SU-DHL-6 (cell line): Measurements from ENCODE around the gene ACE.

Experiments
- H2AFZ ChIP-seq: fragments of 200-600 bp; sonication (generic); 2 replicates; pipeline ENCODE4 v1.6.1; 2014; ENCODE audit warnings: low read depth, mild to moderate bottlenecking, moderate library complexity, mixed read lengths, antibody characterized with exemption, low read length; ENCODE audit not compliant: severe bottlenecking
- H3F3A ChIP-seq: fragments of 200-600 bp; shearing (Covaris generic); 2 replicates; pipeline ENCODE4 v1.6.0; 2016; ENCODE audit warnings: antibody characterized with exemption, mild to moderate bottlenecking; ENCODE audit not compliant: insufficient read depth
- H3K27ac ChIP-seq: fragments of 200-600 bp; sonication (generic); 2 replicates; pipeline ENCODE4 v1.5.1; 2016; ENCODE audit warnings: low read depth, mild to moderate bottlenecking, low read length, moderate library complexity, mixed read lengths
- H3K27me3 ChIP-seq: fragments of 200-600 bp; sonication (generic), shearing (Covaris generic); 2 replicates; pipeline ENCODE4 v1.6.0; 2014; ENCODE audit warnings: mild to moderate bottlenecking, low read length
- H3K36me3 ChIP-seq: fragments of 200-600 bp; sonication (generic); 2 replicates; pipeline ENCODE4 v1.6.1; 2014; ENCODE audit warnings: mild to moderate bottlenecking, low read length, mixed read lengths
- H3K4me2 ChIP-seq: fragments of 300-600, 200-600 bp; shearing (Covaris generic), sonication (generic); 2 replicates; pipeline ENCODE4 v1.6.0; 2014; ENCODE audit warnings: low read length, low read depth, mild to moderate bottlenecking; ENCODE audit not compliant: poor library complexity, severe bottlenecking
- H3K4me3 ChIP-seq: fragments of 200-600 bp; sonication (generic); 2 replicates; pipeline ENCODE4 v1.5.1; 2014; ENCODE audit warnings: antibody characterized with exemption, low read length, mild to moderate bottlenecking, mixed read lengths; ENCODE audit not compliant: insufficient read depth, poor library complexity, severe bottlenecking
- H3K79me2 ChIP-seq: fragments of 200-600 bp; sonication (generic); 2 replicates; pipeline ENCODE4 v1.6.1; 2014; ENCODE audit warnings: mild to moderate bottlenecking, low read length, moderate library complexity; ENCODE audit not compliant: insufficient read depth
- H3K9ac ChIP-seq: fragments of 200-600 bp; sonication (generic); 2 replicates; pipeline ENCODE4 v1.7.0; 2014; ENCODE audit warnings: mild to moderate bottlenecking, low read length
- H3K9me2 ChIP-seq: fragments of 200-600 bp; sonication (generic); replicated peaks from 2 replicates; pipeline ENCODE4 v1.6.1; 2014; ENCODE audit warnings: low read length; ENCODE audit not compliant: insufficient read depth
- H3K9me3 ChIP-seq: fragments of 200-600 bp; sonication (generic); 2 replicates; pipeline ENCODE4 v1.6.1; 2014; ENCODE audit warnings: low read length, mixed read lengths; ENCODE audit not compliant: insufficient read depth
- H4K20me1 ChIP-seq: fragments of 200-600 bp; sonication (generic); 2 replicates; pipeline ENCODE4 v1.6.1; 2014; ENCODE audit warnings: low read depth, mild to moderate bottlenecking, antibody characterized with exemption, low read length, moderate library complexity, mixed read lengths
- EZH2phosphoT487 ChIP-seq: fragments of 200-600 bp; sonication (generic), shearing (Covaris generic); conservative IDR thresholded peaks from 2 replicates; pipeline ENCODE4 v1.6.1; 2018; ENCODE audit warnings: mild to moderate bottlenecking, antibody characterized with exemption, low read length, moderate library complexity, mixed read lengths
- TF ChIP-seq, protein P1 (sequence below): fragments of 200-600 bp; sonication (generic); IDR thresholded peaks from one replicate; pipeline ENCODE4 v1.5.1; 2017; ENCODE audit warnings: antibody characterized with exemption, mild to moderate bottlenecking, low read length, moderate library complexity; ENCODE audit not compliant: insufficient read depth, poor library complexity, severe bottlenecking

Gene ACE

DNA sequence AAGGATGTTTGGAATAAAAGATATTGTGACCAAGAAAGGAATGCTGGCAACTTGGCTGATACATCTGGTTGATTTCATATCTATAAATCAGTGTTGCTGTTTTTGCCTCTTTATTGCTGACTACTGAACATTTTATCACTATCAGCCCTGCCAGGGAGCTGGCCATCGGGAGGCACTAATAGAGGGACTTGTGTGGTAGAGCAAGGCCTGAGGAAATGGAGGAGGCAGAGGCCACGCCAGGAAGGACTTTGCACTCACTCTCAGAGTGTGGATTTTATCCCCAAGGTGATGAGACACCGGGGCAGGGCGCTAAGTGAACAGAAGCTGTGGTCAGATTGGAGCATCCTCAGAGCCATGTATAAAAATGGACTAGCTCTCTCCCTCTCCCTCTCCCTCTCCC lies 21.4 kb upstream of the ACE start:
- H3K9me3 ChIP-seq, result no peaks in the 10 kb centered on the region
- no peaks in the 10 kb centered on the region for H3K27me3 ChIP-seq
- H3K36me3 ChIP-seq, result no peaks in the 10 kb centered on the region
- no peak overlapping the region for H3K4me3 ChIP-seq
- H3K9me2 ChIP-seq, result no peaks in the 10 kb centered on the region
- no peaks in the 10 kb centered on the region for H3F3A ChIP-seq
- H4K20me1 ChIP-seq, result no peaks in the 10 kb centered on the region
- TF ChIP-seq, protein P1, sequence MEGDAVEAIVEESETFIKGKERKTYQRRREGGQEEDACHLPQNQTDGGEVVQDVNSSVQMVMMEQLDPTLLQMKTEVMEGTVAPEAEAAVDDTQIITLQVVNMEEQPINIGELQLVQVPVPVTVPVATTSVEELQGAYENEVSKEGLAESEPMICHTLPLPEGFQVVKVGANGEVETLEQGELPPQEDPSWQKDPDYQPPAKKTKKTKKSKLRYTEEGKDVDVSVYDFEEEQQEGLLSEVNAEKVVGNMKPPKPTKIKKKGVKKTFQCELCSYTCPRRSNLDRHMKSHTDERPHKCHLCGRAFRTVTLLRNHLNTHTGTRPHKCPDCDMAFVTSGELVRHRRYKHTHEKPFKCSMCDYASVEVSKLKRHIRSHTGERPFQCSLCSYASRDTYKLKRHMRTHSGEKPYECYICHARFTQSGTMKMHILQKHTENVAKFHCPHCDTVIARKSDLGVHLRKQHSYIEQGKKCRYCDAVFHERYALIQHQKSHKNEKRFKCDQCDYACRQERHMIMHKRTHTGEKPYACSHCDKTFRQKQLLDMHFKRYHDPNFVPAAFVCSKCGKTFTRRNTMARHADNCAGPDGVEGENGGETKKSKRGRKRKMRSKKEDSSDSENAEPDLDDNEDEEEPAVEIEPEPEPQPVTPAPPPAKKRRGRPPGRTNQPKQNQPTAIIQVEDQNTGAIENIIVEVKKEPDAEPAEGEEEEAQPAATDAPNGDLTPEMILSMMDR, result no peak
- TF ChIP-seq EZH2phosphoT487, result no peak
- no peaks in the 10 kb centered on the region for H3K79me2 ChIP-seq
- no peak overlapping the region for H3K27ac ChIP-seq
- no peak overlapping the region for H3K9ac ChIP-seq
- no peak overlapping the region for H3K4me2 ChIP-seq
- H2AFZ ChIP-seq, result no peak overlapping the region

DNA sequence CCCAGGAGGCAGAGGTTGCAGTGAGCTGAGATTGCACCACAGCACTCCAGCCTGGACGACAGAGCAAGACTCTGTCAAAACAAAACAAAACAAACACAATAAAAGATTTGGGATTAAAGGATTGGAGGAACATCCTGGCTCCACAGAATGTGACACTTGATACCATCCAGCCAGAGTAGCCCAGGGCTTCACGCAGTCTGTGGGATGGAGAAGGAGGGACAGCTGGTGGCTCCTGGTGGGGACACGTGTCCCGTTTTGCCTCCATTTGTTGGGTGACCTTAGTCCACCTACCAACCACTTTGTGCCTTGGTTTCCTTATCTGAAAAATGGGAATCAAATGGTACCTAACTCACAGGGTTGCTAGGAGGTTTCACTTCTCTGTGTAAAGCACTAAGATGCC lies 18.4 kb upstream of the ACE start:
- no peaks in the 10 kb centered on the region for H3K36me3 ChIP-seq
- no peaks in the 10 kb centered on the region for H4K20me1 ChIP-seq
- H3K4me2 ChIP-seq, result no peak overlapping the region
- no peaks in the 10 kb centered on the region for H3K79me2 ChIP-seq
- H3K27ac ChIP-seq, result no peak overlapping the region
- H3K4me3 ChIP-seq, result no peak overlapping the region
- no peak overlapping the region for H3K9ac ChIP-seq
- H3K9me2 ChIP-seq, result no peaks in the 10 kb centered on the region
- H3F3A ChIP-seq, result no peaks in the 10 kb centered on the region
- no peaks in the 10 kb centered on the region for H3K27me3 ChIP-seq
- H3K9me3 ChIP-seq, result no peaks in the 10 kb centered on the region
- no peak for TF ChIP-seq EZH2phosphoT487
- TF ChIP-seq, protein P1, result no peak
- no peak overlapping the region for H2AFZ ChIP-seq

DNA sequence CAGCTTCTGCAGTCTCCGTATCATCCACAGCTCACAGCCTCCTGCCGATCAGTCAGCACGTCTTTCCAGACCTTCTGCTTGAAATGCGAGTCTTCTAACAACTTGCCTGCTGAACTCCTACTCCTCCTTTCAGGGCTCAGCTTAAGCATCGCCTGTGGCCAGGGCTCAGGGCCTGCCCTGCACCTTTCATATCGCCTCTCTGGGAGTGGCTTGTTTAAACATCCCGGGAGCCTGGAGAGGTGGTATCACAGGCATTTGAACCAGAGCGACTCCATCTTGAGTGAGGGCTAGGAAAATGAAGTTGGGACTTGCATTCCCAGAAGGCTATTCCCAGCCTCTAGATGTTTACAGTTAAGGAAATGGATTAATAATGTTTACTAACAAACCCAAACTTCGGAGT lies 16.8 kb upstream of the ACE start:
- TF ChIP-seq EZH2phosphoT487, result no peak
- TF ChIP-seq, protein P1, result no peak
- no peak overlapping the region for H2AFZ ChIP-seq

DNA sequence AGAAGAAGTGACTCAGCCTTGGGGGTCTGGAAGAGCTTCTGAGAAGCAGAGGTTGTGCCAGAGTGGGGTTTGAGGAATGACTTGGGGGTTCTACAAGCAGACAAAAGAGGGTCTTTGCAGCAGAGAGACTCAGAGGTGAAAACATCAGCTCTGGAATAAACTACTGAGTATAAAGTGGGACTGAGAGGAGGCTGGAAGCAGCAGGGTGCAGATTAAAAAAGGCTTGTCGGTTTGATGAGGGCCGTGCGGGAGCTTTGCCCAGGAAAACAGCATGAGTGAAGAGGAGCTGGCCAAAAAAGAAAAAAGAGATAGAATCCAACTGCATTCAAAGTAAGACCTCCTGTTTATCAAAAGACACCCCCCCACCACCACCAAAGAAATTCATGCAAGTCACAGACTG lies 13.1 kb upstream of the ACE start:
- Histone ChIP-seq H3K36me3 (no peaks in the 10 kb centered on the region), H2AFZ (no peak overlapping the region), H3K4me2 (no peak overlapping the region), H3K27ac (no peak overlapping the region), H4K20me1 (no peaks in the 10 kb centered on the region), H3F3A (no peaks in the 10 kb centered on the region), H3K79me2 (no peaks in the 10 kb centered on the region), H3K9ac (no peak overlapping the region), H3K9me3 (no peaks in the 10 kb centered on the region), H3K4me3 (no peak overlapping the region), H3K27me3 (no peaks in the 10 kb centered on the region), H3K9me2 (no peaks in the 10 kb centered on the region)
- TF ChIP-seq, protein P1, result no peak
- TF ChIP-seq EZH2phosphoT487, result no peak

More for the DNA sequence above, 16.8 kb upstream of the ACE start:
- no peaks in the 10 kb centered on the region for H3K9me3 ChIP-seq
- H3K27me3 ChIP-seq, result no peaks in the 10 kb centered on the region
- H3K27ac ChIP-seq, result no peak overlapping the region
- no peaks in the 10 kb centered on the region for H3K36me3 ChIP-seq
- no peak overlapping the region for H3K9ac ChIP-seq
- no peaks in the 10 kb centered on the region for H3F3A ChIP-seq
- H3K79me2 ChIP-seq, result no peaks in the 10 kb centered on the region
- no peaks in the 10 kb centered on the region for H4K20me1 ChIP-seq
- H3K4me2 ChIP-seq, result no peak overlapping the region
- H3K4me3 ChIP-seq, result no peak overlapping the region
- no peaks in the 10 kb centered on the region for H3K9me2 ChIP-seq
